OCI-LY3 (cell line): ENCODE data around the gene TMEM14C.
"Not testable (repeated sequence)": the region's sequence is repeated elsewhere in the genome, so short reads cannot be mapped to it uniquely, and the experiment has no call there.

Experiments used
- H2AFZ ChIP-seq: fragments of 200-600, 300-600 bp; shearing (Covaris generic); 2 replicates; pipeline ENCODE4 v1.6.0; 2014; ENCODE audit warnings: antibody characterized with exemption, low read depth, low read length
- H3K27ac ChIP-seq: fragments of 200-600, 300-600 bp; sonication (generic); 2 replicates; pipeline ENCODE4 v1.5.1; 2014; ENCODE audit warnings: mild to moderate bottlenecking, low read length, moderate library complexity, mixed read lengths
- H3K27me3 ChIP-seq: fragments of 200-600, 300-600 bp; sonication (generic); 2 replicates; pipeline ENCODE4 v1.6.1; 2014; ENCODE audit warnings: low read depth, low read length, mixed read lengths
- H3K36me3 ChIP-seq: fragments of 200-600, 300-600 bp; sonication (generic); replicated peaks from 2 replicates; pipeline ENCODE3; 2014; ENCODE audit warnings: low read depth, low read length, mixed read lengths
- H3K4me1 ChIP-seq: fragments of 300-600, 200-600 bp; sonication (generic); 2 replicates; pipeline ENCODE4 v1.6.1; 2014; ENCODE audit warnings: low read length, mixed read lengths
- H3K4me2 ChIP-seq: fragments of 200-600, 300-600 bp; sonication (generic); 2 replicates; pipeline ENCODE4 v1.6.1; 2014; ENCODE audit warnings: low read length, mixed read lengths
- H3K4me3 ChIP-seq: fragments of 300-600, 200-600 bp; sonication (generic); 2 replicates; pipeline ENCODE4 v1.5.1; 2014; ENCODE audit warnings: antibody characterized with exemption, mild to moderate bottlenecking, low read length, moderate library complexity
- H3K79me2 ChIP-seq: fragments of 300-600, 200-600 bp; shearing (Covaris generic); 2 replicates; pipeline ENCODE4 v1.6.1; 2014; ENCODE audit warnings: mild to moderate bottlenecking, low read length, mixed read lengths
- H3K9ac ChIP-seq: fragments of 300-600, 200-600 bp; shearing (Covaris generic); 2 replicates; pipeline ENCODE4 v1.6.0; 2014; ENCODE audit warnings: mild to moderate bottlenecking, low read length, moderate library complexity
- H3K9me3 ChIP-seq: fragments of 200-600, 300-600 bp; shearing (Covaris generic); 2 replicates; pipeline ENCODE4 v1.6.1; 2014; ENCODE audit warnings: low read length, mixed read lengths; ENCODE audit not compliant: insufficient read depth
- H4K20me1 ChIP-seq: fragments of 200-600, 300-600 bp; sonication (generic); 2 replicates; pipeline ENCODE4 v1.6.1; 2016; ENCODE audit warnings: low read length, mixed read lengths; ENCODE audit not compliant: insufficient read depth
- EZH2phosphoT487 ChIP-seq: fragments of 200-600 bp; shearing (Covaris generic); IDR thresholded peaks from 2 replicates; pipeline ENCODE4 v1.6.1; 2018; ENCODE audit warnings: antibody characterized with exemption, mixed run types, low read depth
- TF ChIP-seq, protein P1 (sequence below): fragments of 200-600, 300-600 bp; sonication (generic); IDR thresholded peaks from 2 replicates; pipeline ENCODE4 v1.5.1; 2014; ENCODE audit warnings: antibody characterized with exemption, low read length, low read depth

The TMEM14C gene

DNA sequence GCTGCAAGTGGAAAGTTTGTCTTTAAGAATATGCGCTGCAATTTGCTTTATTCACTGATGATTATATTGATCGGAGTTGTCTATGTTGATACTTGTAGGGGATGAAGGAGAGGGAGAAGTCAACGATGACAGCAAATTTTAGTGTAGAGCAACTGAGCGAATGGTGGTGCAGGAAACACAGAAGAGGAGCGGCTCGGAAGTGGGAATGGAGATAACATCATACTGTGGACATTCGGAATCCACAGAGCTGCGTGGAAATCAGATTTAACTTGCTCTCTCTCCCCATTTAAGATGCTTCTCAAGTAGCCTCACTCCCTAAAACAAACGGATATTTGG lies 24.0 kb downstream of the TMEM14C start:
- Histone ChIP-seq H3K27ac (no peak overlapping the region), H2AFZ (peak overlapping the region; percentile 43; the same call in 1 of the 2 replicates)
- no peak for TF ChIP-seq EZH2phosphoT487
- TF ChIP-seq, protein P1, sequence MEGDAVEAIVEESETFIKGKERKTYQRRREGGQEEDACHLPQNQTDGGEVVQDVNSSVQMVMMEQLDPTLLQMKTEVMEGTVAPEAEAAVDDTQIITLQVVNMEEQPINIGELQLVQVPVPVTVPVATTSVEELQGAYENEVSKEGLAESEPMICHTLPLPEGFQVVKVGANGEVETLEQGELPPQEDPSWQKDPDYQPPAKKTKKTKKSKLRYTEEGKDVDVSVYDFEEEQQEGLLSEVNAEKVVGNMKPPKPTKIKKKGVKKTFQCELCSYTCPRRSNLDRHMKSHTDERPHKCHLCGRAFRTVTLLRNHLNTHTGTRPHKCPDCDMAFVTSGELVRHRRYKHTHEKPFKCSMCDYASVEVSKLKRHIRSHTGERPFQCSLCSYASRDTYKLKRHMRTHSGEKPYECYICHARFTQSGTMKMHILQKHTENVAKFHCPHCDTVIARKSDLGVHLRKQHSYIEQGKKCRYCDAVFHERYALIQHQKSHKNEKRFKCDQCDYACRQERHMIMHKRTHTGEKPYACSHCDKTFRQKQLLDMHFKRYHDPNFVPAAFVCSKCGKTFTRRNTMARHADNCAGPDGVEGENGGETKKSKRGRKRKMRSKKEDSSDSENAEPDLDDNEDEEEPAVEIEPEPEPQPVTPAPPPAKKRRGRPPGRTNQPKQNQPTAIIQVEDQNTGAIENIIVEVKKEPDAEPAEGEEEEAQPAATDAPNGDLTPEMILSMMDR = no peak

DNA sequence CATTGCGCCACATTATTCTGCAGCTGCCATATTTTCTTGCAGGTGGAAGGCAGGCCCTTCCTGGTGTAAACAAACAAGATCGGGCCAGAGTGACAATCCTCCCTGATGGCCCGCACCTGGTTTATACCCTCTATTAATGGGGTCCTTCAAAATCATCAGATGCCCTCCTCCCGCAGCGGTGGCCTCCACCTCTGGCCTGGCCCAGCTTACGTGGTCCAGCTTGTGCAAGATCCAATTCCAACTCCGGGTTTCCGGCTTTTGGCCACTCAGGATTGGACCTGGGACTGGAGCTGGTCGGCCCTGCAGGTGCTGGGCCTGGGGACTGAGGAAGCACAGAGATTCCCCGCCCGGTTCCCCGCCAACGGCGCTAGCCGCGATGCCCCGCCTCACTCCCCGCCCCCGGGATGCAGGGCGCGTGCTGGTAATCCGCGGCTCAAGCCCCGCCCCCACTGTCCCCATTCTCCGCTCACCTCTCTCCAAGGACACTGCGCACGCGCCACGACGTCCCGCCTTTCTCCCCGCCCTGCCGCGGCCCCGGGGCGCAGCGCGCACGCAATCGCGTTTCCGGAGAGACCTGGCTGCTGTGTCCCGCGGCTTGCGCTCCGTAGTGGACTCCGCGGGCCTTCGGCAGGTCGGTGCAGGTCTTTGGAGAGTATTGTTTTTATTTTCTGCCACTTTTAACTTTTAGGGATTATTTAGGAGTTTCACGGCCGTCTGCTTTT lies 24.5 kb downstream of the TMEM14C start, which contains the start of gene TMEM14B:
Gene TMEM14B, plus strand, starts transcription at position 555 of the 722 bp plus-strand sequence. CDS start 1,441 bp downstream, outside the sequence.
- Histone ChIP-seq H3K36me3 (no peaks in the 10 kb centered on the region), H3K9ac (peak within 1 kb of the TSS; percentile 83), H3K4me2 (peak within 1 kb of the TSS; percentile 71), H3K4me3 (peak within 1 kb of the TSS; percentile 86), H3K4me1 (peaks cover 11% of the 10 kb centered on the region; the same call in 1 of the 2 replicates), H4K20me1 (no peaks in the 10 kb centered on the region), H2AFZ (peak within 1 kb of the TSS; percentile 48; the same call in 1 of the 2 replicates), H3K27ac (peak within 1 kb of the TSS; percentile 19; the same call in 1 of the 2 replicates), H3K79me2 (peaks cover 24% of the 10 kb centered on the region), H3K27me3 (no peaks in the 10 kb centered on the region), H3K9me3 (no peaks in the 10 kb centered on the region)
- TF ChIP-seq EZH2phosphoT487 = no peak
- TF ChIP-seq, protein P1 = no peak

More for the DNA sequence above, 24.0 kb downstream of the TMEM14C start:
- H3K4me1 ChIP-seq = peaks cover 11% of the 10 kb centered on the region; the same call in 1 of the 2 replicates
- peak overlapping the region; percentile 68 for H3K4me2 ChIP-seq
- H3K79me2 ChIP-seq = peaks cover 24% of the 10 kb centered on the region
- H3K9ac ChIP-seq = peak overlapping the region; percentile 74
- no peaks in the 10 kb centered on the region for H3K9me3 ChIP-seq
- no peaks in the 10 kb centered on the region for H4K20me1 ChIP-seq
- H3K36me3 ChIP-seq = no peaks in the 10 kb centered on the region
- H3K4me3 ChIP-seq = peak overlapping the region; percentile 86
- no peaks in the 10 kb centered on the region for H3K27me3 ChIP-seq

DNA sequence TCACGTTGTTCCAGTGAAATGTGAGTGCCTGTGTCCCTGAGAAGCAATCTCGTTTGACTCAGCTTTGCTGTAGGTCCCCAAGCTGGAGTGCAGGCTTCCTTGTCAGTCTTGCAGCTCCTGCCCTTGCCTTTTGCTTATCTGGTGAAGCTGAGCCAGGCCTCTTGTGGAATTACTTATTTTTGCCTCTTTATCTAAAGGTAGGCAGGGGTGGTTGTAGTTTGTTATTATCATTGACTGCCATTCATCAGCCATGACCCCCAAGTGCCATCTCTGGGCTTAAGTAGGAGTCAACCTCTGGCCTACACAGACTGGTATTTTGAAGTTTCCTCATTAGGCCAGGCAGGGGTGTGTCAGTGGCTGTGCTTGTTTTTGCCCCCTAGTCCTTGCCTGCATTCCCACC lies 26.9 kb downstream of the TMEM14C start:
- Histone ChIP-seq H3K4me2 (no peak overlapping the region), H3K27ac (no peak overlapping the region), H3K4me1 (peaks cover 11% of the 10 kb centered on the region; the same call in 1 of the 2 replicates), H3K27me3 (no peaks in the 10 kb centered on the region), H4K20me1 (no peaks in the 10 kb centered on the region), H3K4me3 (no peak overlapping the region), H3K9ac (no peak overlapping the region), H3K79me2 (peaks cover 24% of the 10 kb centered on the region), H3K36me3 (no peaks in the 10 kb centered on the region), H3K9me3 (no peaks in the 10 kb centered on the region), H2AFZ (no peak overlapping the region)
- TF ChIP-seq EZH2phosphoT487 = no peak
- TF ChIP-seq, protein P1 = no peak

DNA sequence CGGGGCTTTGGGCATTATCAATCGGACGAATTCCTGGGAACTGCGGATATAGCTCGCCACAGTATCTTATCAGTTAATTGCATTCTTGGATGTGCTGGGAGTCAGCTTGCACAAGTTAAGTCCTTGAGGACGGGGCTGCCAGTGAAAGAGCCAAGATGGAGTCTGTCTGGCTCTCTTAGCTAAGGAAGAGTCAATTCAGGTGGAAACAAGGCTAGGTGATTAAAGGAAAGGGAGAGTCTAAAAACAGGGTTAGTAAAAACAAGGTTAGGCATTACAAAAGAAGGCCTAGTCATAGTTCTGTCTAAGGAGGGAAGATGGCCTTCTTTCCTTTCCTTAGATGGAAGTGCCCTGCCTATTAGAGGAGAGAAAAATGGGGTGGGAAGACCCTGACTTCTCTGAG lies 27.7 kb downstream of the TMEM14C start:
- H3K36me3 ChIP-seq = not testable (repeated sequence)
- peaks cover 24% of the 10 kb centered on the region for H3K79me2 ChIP-seq

DNA sequence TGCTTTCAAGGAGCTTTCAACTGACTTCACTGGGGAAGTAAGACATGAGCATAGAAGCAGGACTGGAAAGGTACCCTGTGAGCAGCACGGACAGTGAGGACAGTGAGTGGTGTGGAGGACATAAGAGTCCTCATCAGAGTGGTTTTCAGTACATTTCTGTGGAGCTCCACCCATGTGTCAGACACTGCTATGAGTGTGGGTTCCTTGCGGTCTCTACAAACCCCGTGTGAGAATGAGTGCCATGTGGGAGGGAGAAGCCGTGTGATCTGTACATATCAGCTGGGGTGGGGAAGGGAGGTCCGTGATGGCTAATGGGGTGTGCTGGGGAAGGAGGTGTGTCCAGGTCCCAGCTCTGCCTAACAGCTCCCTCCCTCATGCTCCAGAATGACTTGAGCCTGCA lies 28.9 kb downstream of the TMEM14C start:
- H3K9me3 ChIP-seq, H3K4me3 ChIP-seq, H3K27ac ChIP-seq, H3K4me1 ChIP-seq, H2AFZ ChIP-seq, H3K27me3 ChIP-seq, H3K36me3 ChIP-seq, H3K9ac ChIP-seq, H3K4me2 ChIP-seq, H4K20me1 ChIP-seq: not testable (repeated sequence)
- H3K79me2 ChIP-seq = peaks cover 24% of the 10 kb centered on the region

More for the DNA sequence above, 27.7 kb downstream of the TMEM14C start:
- not testable (repeated sequence) for H3K9ac ChIP-seq, H3K27me3 ChIP-seq, H3K4me3 ChIP-seq, H3K4me2 ChIP-seq, H2AFZ ChIP-seq, H3K27ac ChIP-seq, H3K9me3 ChIP-seq, H4K20me1 ChIP-seq
- peaks cover 11% of the 10 kb centered on the region; the same call in 1 of the 2 replicates for H3K4me1 ChIP-seq
